H9 (cell line): ENCODE data around the gene CIT. TPM values are rescaled to one million over a fixed set of nuclear protein-coding genes. Genes with fewer than 3 reads are reported as not detected.

ENCODE experiments used
- DNase-seq: peaks from one replicate; pipeline ENCODE4 v3.0.0-alpha.2; 2017
- H2AFZ ChIP-seq: one replicate; pipeline ENCODE4 v1.6.1; 2013; ENCODE audit warnings: mild to moderate bottlenecking, low read length, control low read depth, moderate library complexity
- H2AK5ac ChIP-seq: 2 replicates; pipeline ENCODE4 v1.6.1; 2013; ENCODE audit warnings: low read length, control low read depth, mixed read lengths; ENCODE audit not compliant: insufficient read length
- H2BK120ac ChIP-seq: one replicate; pipeline ENCODE4 v1.6.1; 2013; ENCODE audit warnings: low read depth, mild to moderate bottlenecking, low read length, control low read depth, inconsistent platforms; ENCODE audit not compliant: poor library complexity, severe bottlenecking
- H2BK12ac ChIP-seq: 2 replicates; pipeline ENCODE4 v1.6.1; 2013; ENCODE audit warnings: low read length, control low read depth, mixed read lengths, low read depth; ENCODE audit not compliant: insufficient read length
- H2BK15ac ChIP-seq: 2 replicates; pipeline ENCODE4 v1.6.1; 2013; ENCODE audit warnings: low read depth, low read length, control low read depth
- H2BK20ac ChIP-seq: one replicate; pipeline ENCODE4 v1.6.1; 2013; ENCODE audit warnings: low read depth, mild to moderate bottlenecking, low read length, control low read depth, inconsistent platforms; ENCODE audit not compliant: poor library complexity, severe bottlenecking
- H2BK5ac ChIP-seq: 2 replicates; pipeline ENCODE4 v1.6.1; 2013; ENCODE audit warnings: low read length, control low read depth, mixed read lengths; ENCODE audit not compliant: insufficient read length
- H3K14ac ChIP-seq: 2 replicates; pipeline ENCODE4 v1.6.1; 2013; ENCODE audit warnings: low read length, control low read depth; ENCODE audit not compliant: insufficient read depth
- H3K18ac ChIP-seq: 2 replicates; pipeline ENCODE4 v1.6.1; 2013; ENCODE audit warnings: low read depth, mild to moderate bottlenecking, mixed read lengths, low read length, control low read depth; ENCODE audit not compliant: insufficient read length
- H3K23ac ChIP-seq: 2 replicates; pipeline ENCODE4 v1.6.1; 2013; ENCODE audit warnings: low read length, control low read depth, mixed read lengths, low read depth; ENCODE audit not compliant: insufficient read length
- H3K23me2 ChIP-seq: 2 replicates; pipeline ENCODE4 v1.6.1; 2013; ENCODE audit warnings: low read depth, mild to moderate bottlenecking, mixed read lengths, low read length, control low read depth; ENCODE audit not compliant: insufficient read length, poor library complexity, severe bottlenecking
- H3K27ac ChIP-seq: 2 replicates; pipeline ENCODE4 v1.5.1; 2013; ENCODE audit warnings: low read length, control low read depth, mixed read lengths, low read depth; ENCODE audit not compliant: insufficient read length
- H3K27me3 ChIP-seq: 2 replicates; pipeline ENCODE4 v1.6.1; 2013; ENCODE audit warnings: low read length, control low read depth, inconsistent platforms; ENCODE audit not compliant: insufficient read depth
- H3K4ac ChIP-seq: 2 replicates; pipeline ENCODE4 v1.6.1; 2013; ENCODE audit warnings: low read depth, mild to moderate bottlenecking, control low read depth, inconsistent platforms, low read length, moderate library complexity
- H3K4me1 ChIP-seq: 2 replicates; pipeline ENCODE4 v1.6.1; 2013; ENCODE audit warnings: low read length, control low read depth, inconsistent platforms; ENCODE audit not compliant: insufficient read depth
- H3K4me2 ChIP-seq: 2 replicates; pipeline ENCODE4 v1.6.1; 2013; ENCODE audit warnings: low read length, control low read depth, mixed read lengths; ENCODE audit not compliant: insufficient read length, insufficient read depth
- H3K56ac ChIP-seq: 2 replicates; pipeline ENCODE4 v1.6.1; 2013; ENCODE audit warnings: low read depth, mild to moderate bottlenecking, mixed read lengths, low read length, control low read depth; ENCODE audit not compliant: insufficient read length
- H3K79me1 ChIP-seq: 2 replicates; pipeline ENCODE4 v1.6.1; 2013; ENCODE audit warnings: low read depth, mild to moderate bottlenecking, moderate library complexity, low read length, control low read depth, inconsistent platforms; ENCODE audit not compliant: insufficient read depth, poor library complexity, severe bottlenecking
- H3K79me2 ChIP-seq: 2 replicates; pipeline ENCODE4 v1.6.1; 2013; ENCODE audit warnings: low read length, control low read depth, inconsistent platforms; ENCODE audit not compliant: insufficient read depth
- H3K9ac ChIP-seq: 2 replicates; pipeline ENCODE4 v1.6.1; 2013; ENCODE audit warnings: low read length, control low read depth, mixed read lengths; ENCODE audit not compliant: insufficient read length; ENCODE audit errors: extremely low read depth
- H3K9me3 ChIP-seq: one replicate; pipeline ENCODE4 v1.6.1; 2013; ENCODE audit warnings: low read depth, low read length, inconsistent platforms; ENCODE audit not compliant: control insufficient read depth
- H3T11ph ChIP-seq: one replicate; pipeline ENCODE4 v1.6.1; 2013; ENCODE audit warnings: mild to moderate bottlenecking, low read length, control low read depth, inconsistent platforms
- H4K20me1 ChIP-seq: one replicate; pipeline ENCODE4 v1.6.1; 2013; ENCODE audit not compliant: control insufficient read depth, insufficient read length, insufficient read depth
- H4K5ac ChIP-seq: 2 replicates; pipeline ENCODE4 v1.6.1; 2013; ENCODE audit warnings: low read depth, mild to moderate bottlenecking, mixed read lengths, low read length, control low read depth; ENCODE audit not compliant: insufficient read length
- H4K8ac ChIP-seq: replicated peaks from 2 replicates; pipeline ENCODE4 v1.6.1; 2013; ENCODE audit warnings: low read length, control low read depth, mixed read lengths, low read depth; ENCODE audit not compliant: insufficient read length
- H4K91ac ChIP-seq: 2 replicates; pipeline ENCODE4 v1.6.1; 2013; ENCODE audit warnings: low read depth, mild to moderate bottlenecking, moderate library complexity, mixed read lengths, low read length, control low read depth; ENCODE audit not compliant: insufficient read length
- H3K27ac Mint-ChIP-seq, 3 experiments: 2 replicates in 2 of 3; 3 replicates in 1 of 3; pipeline ENCODE4 v1.8.0; 2020 to 2021; ENCODE audit warnings: mixed read lengths in 3 of 3, mild to moderate bottlenecking in 1 of 3, moderate library complexity in 1 of 3
- H3K27me3 Mint-ChIP-seq: 2 replicates; pipeline ENCODE4 v1.8.0; 2021; ENCODE audit warnings: low read depth, mild to moderate bottlenecking, moderate library complexity, mixed read lengths
- H3K36me3 Mint-ChIP-seq, 3 experiments: 2 replicates in 2 of 3; 3 replicates in 1 of 3; pipeline ENCODE4 v1.8.0; 2020 to 2021; ENCODE audit warnings: low read depth in 3 of 3, mixed read lengths in 3 of 3; ENCODE audit not compliant: insufficient read depth in 1 of 3
- H3K4me1 Mint-ChIP-seq, 2 experiments: 2 replicates each; pipeline ENCODE4 v1.8.0; 2020; ENCODE audit warnings: mixed read lengths in 2 of 2
- H3K4me3 Mint-ChIP-seq, 2 experiments: 2 replicates in 1 of 2; 3 replicates in 1 of 2; pipeline ENCODE4 v1.8.0; 2020 to 2021; ENCODE audit warnings: mild to moderate bottlenecking in 2 of 2, mixed read lengths in 2 of 2, moderate library complexity in 1 of 2
- H3K9me3 Mint-ChIP-seq, 2 experiments: 2 replicates in 1 of 2; 3 replicates in 1 of 2; pipeline ENCODE4 v1.8.0; 2020; ENCODE audit warnings: mild to moderate bottlenecking in 2 of 2, mixed read lengths in 2 of 2, moderate library complexity in 1 of 2
- WGBS: extraction: QIAGEN DNeasy Blood & Tissue Kit; methylation state at CpG from one replicate; pipeline ENCODE4 v1.1.7; 2013; ENCODE audit warnings: missing lambda C conversion rate, low lambda C conversion rate, mixed read lengths; ENCODE audit not compliant: insufficient read length; ENCODE audit errors: extremely low coverage; 5-methylcytosine and 5-hydroxymethylcytosine counted together
- total RNA-seq: library from RNA; stranded (reverse); gene quantifications from 2 replicates; pipeline ENCODE4 v1.2.1, GENCODE V29; 2021
- TF ChIP-seq, protein P1 (sequence below): fragments of 200-600 bp; sonication (generic); conservative IDR thresholded peaks from 3 replicates; pipeline ENCODE4 v1.8.0; 2021; ENCODE audit warnings: antibody characterized with exemption, mild to moderate bottlenecking

CIT gene
- total RNA-seq, 1 experiment from 2014 or later: 55.3 TPM

DNA sequence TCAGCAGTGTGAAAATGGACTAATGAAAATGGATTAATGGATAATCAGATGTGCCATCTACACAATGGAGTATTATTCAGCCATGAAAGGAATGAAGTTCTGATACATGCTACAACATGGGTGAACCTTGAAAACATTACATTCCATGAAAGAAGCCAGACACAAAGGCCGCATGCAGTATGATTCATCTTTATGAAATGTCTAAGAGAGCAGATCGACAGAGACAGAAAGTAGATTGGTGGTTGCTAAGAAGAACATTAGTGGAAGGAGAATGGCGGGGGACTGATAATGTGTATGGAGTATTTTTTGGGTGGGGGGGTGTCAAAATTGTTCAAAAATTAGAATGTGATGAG lies 161.9 kb downstream of the CIT start:
- no peak overlapping the region for H3K56ac ChIP-seq
- H4K8ac ChIP-seq: no peak overlapping the region
- no peaks in the 10 kb centered on the region for H3K9me3 ChIP-seq
- no peak overlapping the region for H2BK5ac ChIP-seq
- no peak overlapping the region for H3K27ac ChIP-seq
- H3K23me2 ChIP-seq: no peaks in the 10 kb centered on the region
- H3K79me1 ChIP-seq: no peaks in the 10 kb centered on the region
- WGBS: no CpG with 5 or more reads among the region's 3 CpGs
- no peak overlapping the region for H3K4me2 ChIP-seq
- no peak overlapping the region for H3K14ac ChIP-seq
- H3T11ph ChIP-seq: no peak overlapping the region
- H2BK120ac ChIP-seq: no peak overlapping the region
- H3K9ac ChIP-seq: no peak overlapping the region
- H2BK12ac ChIP-seq: no peak overlapping the region
- no peak for DNase-seq
- H2BK20ac ChIP-seq: no peak overlapping the region
- no peaks in the 10 kb centered on the region for H3K4me1 ChIP-seq
- Mint-ChIP-seq H3K4me3 (no peak overlapping the region), H3K27me3 (no peaks in the 10 kb centered on the region), H3K27ac (no peak overlapping the region), H3K4me1 (peaks cover 0 to 5% of the 10 kb centered on the region in 2 experiments; a peak in 1 of 4 replicates), H3K36me3 (peaks cover 38 to 89% (median 69%) of the 10 kb centered on the region in 3 experiments; a peak in 6 of 7 replicates), H3K9me3 (no peaks in the 10 kb centered on the region)
- no peak overlapping the region for H2BK15ac ChIP-seq
- H3K79me2 ChIP-seq: no peaks in the 10 kb centered on the region
- no peak overlapping the region for H2AFZ ChIP-seq
- H4K20me1 ChIP-seq: no peaks in the 10 kb centered on the region
- no peak overlapping the region for H2AK5ac ChIP-seq
- no peak overlapping the region for H3K18ac ChIP-seq
- no peaks in the 10 kb centered on the region for H3K27me3 ChIP-seq
- H3K4ac ChIP-seq: no peak overlapping the region
- TF ChIP-seq, protein P1, sequence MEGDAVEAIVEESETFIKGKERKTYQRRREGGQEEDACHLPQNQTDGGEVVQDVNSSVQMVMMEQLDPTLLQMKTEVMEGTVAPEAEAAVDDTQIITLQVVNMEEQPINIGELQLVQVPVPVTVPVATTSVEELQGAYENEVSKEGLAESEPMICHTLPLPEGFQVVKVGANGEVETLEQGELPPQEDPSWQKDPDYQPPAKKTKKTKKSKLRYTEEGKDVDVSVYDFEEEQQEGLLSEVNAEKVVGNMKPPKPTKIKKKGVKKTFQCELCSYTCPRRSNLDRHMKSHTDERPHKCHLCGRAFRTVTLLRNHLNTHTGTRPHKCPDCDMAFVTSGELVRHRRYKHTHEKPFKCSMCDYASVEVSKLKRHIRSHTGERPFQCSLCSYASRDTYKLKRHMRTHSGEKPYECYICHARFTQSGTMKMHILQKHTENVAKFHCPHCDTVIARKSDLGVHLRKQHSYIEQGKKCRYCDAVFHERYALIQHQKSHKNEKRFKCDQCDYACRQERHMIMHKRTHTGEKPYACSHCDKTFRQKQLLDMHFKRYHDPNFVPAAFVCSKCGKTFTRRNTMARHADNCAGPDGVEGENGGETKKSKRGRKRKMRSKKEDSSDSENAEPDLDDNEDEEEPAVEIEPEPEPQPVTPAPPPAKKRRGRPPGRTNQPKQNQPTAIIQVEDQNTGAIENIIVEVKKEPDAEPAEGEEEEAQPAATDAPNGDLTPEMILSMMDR: no peak
- no peak overlapping the region for H3K23ac ChIP-seq
- H4K91ac ChIP-seq: no peak overlapping the region
- no peak overlapping the region for H4K5ac ChIP-seq
